Upper lobe of left lung (tissue), 4 donors: ENCODE results near the gene HSF2.

ENCODE experiments used
- POLR2A ChIP-seq, 4 donors: fragments of 450-650 bp; IDR thresholded peaks; one replicate each; pipeline ENCODE4 v1.5.1; 2016 to 2017; ENCODE audit warnings: antibody characterized with exemption in 4 of 4, mild to moderate bottlenecking in 2 of 4
- POLR2AphosphoS5 ChIP-seq, 2 donors: sonication (generic); formaldehyde crosslinking; IDR thresholded peaks; one replicate each; pipeline ENCODE4 v1.5.1; 2017; ENCODE audit warnings: antibody characterized with exemption in 2 of 2
- TF ChIP-seq, protein P1 (sequence below), 6 experiments: fragments of 450-650 bp in 4 of 6; fragments of 200-600 bp in 2 of 6; sonication (generic) in 2 of 6; IDR thresholded peaks; one replicate each; pipeline ENCODE4 v1.5.1; 2016 to 2019; ENCODE audit warnings: antibody characterized with exemption in 6 of 6

DNA sequence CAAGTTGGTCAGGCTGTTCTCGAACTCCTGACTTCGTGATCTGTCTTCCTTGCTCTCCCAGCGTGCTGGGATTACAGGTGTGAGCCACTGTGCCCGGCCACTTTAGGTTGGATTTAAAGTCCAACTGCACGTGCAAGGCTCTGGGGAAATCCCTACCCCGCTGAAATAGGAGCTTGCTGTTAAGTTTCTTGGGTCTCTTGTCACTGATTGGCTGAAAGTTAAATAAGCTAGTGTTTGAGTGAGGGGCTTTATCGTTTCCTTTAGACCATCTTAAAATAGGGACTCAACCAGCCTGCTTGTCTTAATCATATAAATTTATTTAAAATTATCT, 83.3 kb downstream of the HSF2 start:
- TF ChIP-seq, protein P1, sequence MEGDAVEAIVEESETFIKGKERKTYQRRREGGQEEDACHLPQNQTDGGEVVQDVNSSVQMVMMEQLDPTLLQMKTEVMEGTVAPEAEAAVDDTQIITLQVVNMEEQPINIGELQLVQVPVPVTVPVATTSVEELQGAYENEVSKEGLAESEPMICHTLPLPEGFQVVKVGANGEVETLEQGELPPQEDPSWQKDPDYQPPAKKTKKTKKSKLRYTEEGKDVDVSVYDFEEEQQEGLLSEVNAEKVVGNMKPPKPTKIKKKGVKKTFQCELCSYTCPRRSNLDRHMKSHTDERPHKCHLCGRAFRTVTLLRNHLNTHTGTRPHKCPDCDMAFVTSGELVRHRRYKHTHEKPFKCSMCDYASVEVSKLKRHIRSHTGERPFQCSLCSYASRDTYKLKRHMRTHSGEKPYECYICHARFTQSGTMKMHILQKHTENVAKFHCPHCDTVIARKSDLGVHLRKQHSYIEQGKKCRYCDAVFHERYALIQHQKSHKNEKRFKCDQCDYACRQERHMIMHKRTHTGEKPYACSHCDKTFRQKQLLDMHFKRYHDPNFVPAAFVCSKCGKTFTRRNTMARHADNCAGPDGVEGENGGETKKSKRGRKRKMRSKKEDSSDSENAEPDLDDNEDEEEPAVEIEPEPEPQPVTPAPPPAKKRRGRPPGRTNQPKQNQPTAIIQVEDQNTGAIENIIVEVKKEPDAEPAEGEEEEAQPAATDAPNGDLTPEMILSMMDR (IDR thresholded peaks at IDR 0.05) = no peak
- no peak for TF ChIP-seq POLR2AphosphoS5 (IDR thresholded peaks at IDR 0.05)
- no peak for TF ChIP-seq POLR2A (IDR thresholded peaks at IDR 0.05)
